ENCODE results near the gene MINPP1.
"Not testable (repeated sequence)": the region's sequence is repeated elsewhere in the genome, so short reads cannot be mapped to it uniquely, and the experiment has no call there.

MINPP1 gene

GRCh38 chr10:87504640-87505365, at the start of gene MINPP1:
TSS of gene MINPP1 (plus strand) at chr10:87504893. CDS start at chr10:87504916, 23 bp downstream.
- DNase-seq (ENCODE audit: low read depth), result peak; percentile 82

GRCh38 chr10:87456586-87457220, 48.0 kb upstream of the MINPP1 start:
- not testable (repeated sequence) for DNase-seq (ENCODE audit: low read depth)

GRCh38 chr10:87461751-87462150, 42.9 kb upstream of the MINPP1 start:
- DNase-seq (ENCODE audit: low read depth), result not testable (repeated sequence)

- not testable (repeated sequence) for DNase-seq (ENCODE audit: low read depth)
These were observed 37.8 kb upstream of the MINPP1 start for GRCh38 chr10:87466849-87467248.

- peak; percentile 20 for DNase-seq (ENCODE audit: low read depth)
These were observed 16.0 kb upstream of the MINPP1 start for GRCh38 chr10:87488733-87489132.

- not testable (repeated sequence) for DNase-seq (ENCODE audit: low read depth)
These were observed 14.4 kb upstream of the MINPP1 start for GRCh38 chr10:87490285-87490684.

GRCh38 chr10:87492450-87492849, 12.2 kb upstream of the MINPP1 start:
- not testable (repeated sequence) for DNase-seq (ENCODE audit: low read depth)

GRCh38 chr10:87495446-87495845, 9.2 kb upstream of the MINPP1 start:
- peak; percentile 13 for DNase-seq (ENCODE audit: low read depth)

GRCh38 chr10:87497386-87497785, 7.3 kb upstream of the MINPP1 start:
- not testable (repeated sequence) for DNase-seq (ENCODE audit: low read depth)

- DNase-seq (ENCODE audit: low read depth), result peak; percentile 81
These were observed 6.4 kb upstream of the MINPP1 start for GRCh38 chr10:87498106-87498789.

- DNase-seq (ENCODE audit: low read depth), result peak; percentile 89
These were observed 4.0 kb upstream of the MINPP1 start for GRCh38 chr10:87500646-87501048.

GRCh38 chr10:87503401-87503800, 1.3 kb upstream of the MINPP1 start:
- DNase-seq (ENCODE audit: low read depth), result no peak

- DNase-seq (ENCODE audit: low read depth), result peak; percentile 77
These were observed 807 bp upstream of the MINPP1 start for GRCh38 chr10:87503886-87504285.

- no peak for DNase-seq (ENCODE audit: low read depth)
These were observed 420 bp upstream of the MINPP1 start for GRCh38 chr10:87504307-87504639.

GRCh38 chr10:87505366-87506111, 846 bp downstream of the MINPP1 start:
- DNase-seq (ENCODE audit: low read depth), result peak; percentile 55

GRCh38 chr10:87506956-87507355, 2.3 kb downstream of the MINPP1 start:
- DNase-seq (ENCODE audit: low read depth), result no peak

GRCh38 chr10:87507879-87508483, 3.3 kb downstream of the MINPP1 start:
- DNase-seq (ENCODE audit: low read depth), result peak; percentile 24

GRCh38 chr10:87508837-87509236, 4.1 kb downstream of the MINPP1 start:
- no peak for DNase-seq (ENCODE audit: low read depth)

- no peak for DNase-seq (ENCODE audit: low read depth)
These were observed 5.3 kb downstream of the MINPP1 start for GRCh38 chr10:87510025-87510424.

GRCh38 chr10:87511526-87511925, 6.8 kb downstream of the MINPP1 start:
- DNase-seq (ENCODE audit: low read depth), result no peak

- DNase-seq (ENCODE audit: low read depth), result no peak
These were observed 14.2 kb downstream of the MINPP1 start for GRCh38 chr10:87518937-87519336.

- DNase-seq (ENCODE audit: low read depth), result no peak
These were observed 14.9 kb downstream of the MINPP1 start for GRCh38 chr10:87519582-87519981.

All from amniotic epithelial cell (primary cell).